Activated CD4-positive, alpha-beta T cell treated with anti-CD3 and anti-CD28 coated beads, Interleukin-2, amount 10 ng/mL, durations not matched to agents 7 days and 5 days (primary cell): ENCODE measurements around the gene MAPT. TPM values are rescaled to one million over a fixed set of nuclear protein-coding genes. Genes with fewer than 3 reads are reported as not detected.

ENCODE experiments used
- CTCF ChIA-PET: fragments of 350-600 bp; sonication (Branson Sonifier 250); formaldehyde crosslinking; loops from one replicate; lab custom pipeline; 2021; ENCODE audit warnings: antibody characterized with exemption; lab: Charles Lee
- POLR2A ChIA-PET: fragments of 350-600 bp; sonication (Branson Sonifier 250); formaldehyde crosslinking; loops from one replicate; lab custom pipeline; 2021; ENCODE audit warnings: antibody characterized with exemption; lab: Charles Lee
- DNase-seq: peaks from one replicate; pipeline ENCODE4 v3.0.0-alpha.2; 2020
- H3K27ac Mint-ChIP-seq: one replicate; pipeline ENCODE4 v1.8.0; 2021; ENCODE audit warnings: mild to moderate bottlenecking, moderate library complexity, mixed read lengths
- H3K27me3 Mint-ChIP-seq: one replicate; pipeline ENCODE4 v1.8.0; 2021; ENCODE audit warnings: mixed read lengths
- H3K36me3 Mint-ChIP-seq: one replicate; pipeline ENCODE4 v1.8.0; 2021; ENCODE audit warnings: low read depth, mixed read lengths
- H3K4me1 Mint-ChIP-seq: one replicate; pipeline ENCODE4 v1.8.0; 2021; ENCODE audit warnings: mixed read lengths
- H3K4me3 Mint-ChIP-seq: one replicate; pipeline ENCODE4 v1.8.0; 2021; ENCODE audit warnings: mild to moderate bottlenecking, moderate library complexity, mixed read lengths
- H3K9me3 Mint-ChIP-seq: one replicate; pipeline ENCODE4 v1.8.0; 2021; ENCODE audit warnings: mixed read lengths
- total RNA-seq, 2 experiments: library from RNA; stranded (reverse); gene quantifications; one replicate each; pipeline ENCODE4 v1.2.3, GENCODE V29; 2021

MAPT gene
- total RNA-seq, 2 experiments from 2014 or later = 0.12 to 0.46 TPM

DNA sequence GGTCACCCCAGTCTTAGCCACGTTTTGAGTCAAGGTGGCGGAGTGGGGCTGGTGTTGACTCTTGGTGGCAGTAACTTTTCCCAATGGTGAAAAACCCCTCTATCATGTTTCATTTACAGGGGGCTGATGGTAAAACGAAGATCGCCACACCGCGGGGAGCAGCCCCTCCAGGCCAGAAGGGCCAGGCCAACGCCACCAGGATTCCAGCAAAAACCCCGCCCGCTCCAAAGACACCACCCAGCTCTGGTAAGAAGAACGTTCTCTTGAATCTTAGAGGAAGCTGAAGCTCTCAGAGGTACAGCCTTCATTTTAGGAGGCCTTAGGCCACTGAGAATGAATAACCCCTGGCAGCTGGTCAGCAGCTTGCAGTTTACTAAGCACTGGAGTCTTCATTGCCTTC is 97.0 kb downstream of the MAPT start:
- POLR2A ChIA-PET = interaction anchor here (0.6 kb wide), 1 partner anchor 194 kb away, joined by 6 read pairs; no protein-coding TSS in a partner anchor
- no peak overlapping the region for H3K4me3 Mint-ChIP-seq

DNA sequence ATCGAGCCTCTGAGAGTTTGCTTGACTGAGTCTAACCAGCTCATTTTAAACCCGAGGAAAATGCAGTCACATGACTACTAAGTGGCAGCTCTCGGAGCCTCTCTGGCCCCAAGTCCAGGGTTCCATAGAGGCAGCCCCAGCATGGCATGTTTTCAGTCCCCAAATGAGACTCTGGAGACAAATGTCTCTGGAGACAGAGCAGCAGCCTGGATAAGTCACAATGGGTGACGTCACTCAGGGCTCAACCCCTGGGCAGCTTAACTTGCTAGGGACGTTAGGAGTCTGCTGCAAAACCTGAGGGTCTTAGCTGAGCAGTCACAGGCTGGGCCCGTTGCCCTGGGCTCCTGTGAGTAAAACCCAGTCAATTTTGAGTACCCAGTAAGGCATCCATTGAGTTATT is 97.8 kb downstream of the MAPT start:
- POLR2A ChIA-PET = no interaction called here
- Mint-ChIP-seq H3K9me3 (no peaks in the 10 kb centered on the region), H3K4me1 (no peaks in the 10 kb centered on the region)

More for the DNA sequence above, 97.0 kb downstream of the MAPT start:
- no peaks in the 10 kb centered on the region for H3K9me3 Mint-ChIP-seq
- CTCF ChIA-PET = interaction anchor here (1.6 kb wide), 1 partner anchor 11 kb away, joined by 5 read pairs; no protein-coding TSS in a partner anchor
- H3K36me3 Mint-ChIP-seq = no peaks in the 10 kb centered on the region
- H3K27ac Mint-ChIP-seq = no peak overlapping the region
- H3K4me1 Mint-ChIP-seq = no peaks in the 10 kb centered on the region
- no peak for DNase-seq
- H3K27me3 Mint-ChIP-seq = no peaks in the 10 kb centered on the region

DNA sequence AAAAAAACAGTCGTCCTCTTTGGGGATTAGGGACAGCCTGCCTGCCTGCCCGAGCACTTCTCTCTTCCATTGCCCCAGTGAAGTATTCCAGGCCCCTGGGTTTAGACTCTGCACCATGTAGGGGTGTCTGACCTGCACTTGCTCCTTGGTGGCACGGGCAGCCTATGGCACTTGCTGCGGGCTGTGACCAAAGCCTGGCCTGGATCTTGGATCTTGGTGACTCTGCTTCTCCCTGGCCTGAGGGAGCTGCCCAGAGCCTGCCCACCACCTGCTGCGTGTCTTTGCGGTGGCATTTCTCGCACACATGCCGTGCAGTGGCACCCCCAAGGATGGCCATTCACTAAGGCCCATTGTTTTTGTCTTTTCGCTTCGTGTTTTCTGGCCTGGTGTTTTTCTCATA is 98.5 kb downstream of the MAPT start:
- no peaks in the 10 kb centered on the region for H3K27me3 Mint-ChIP-seq
- no peaks in the 10 kb centered on the region for H3K36me3 Mint-ChIP-seq
- no peak overlapping the region for H3K27ac Mint-ChIP-seq
- no peak for DNase-seq
- no peak overlapping the region for H3K4me3 Mint-ChIP-seq
- H3K4me1 Mint-ChIP-seq = no peaks in the 10 kb centered on the region
- ChIA-PET CTCF (interaction anchor here (1.5 kb wide), 1 partner anchor 10 kb away, joined by 4 read pairs; no protein-coding TSS in a partner anchor), POLR2A (no interaction called here)
- no peaks in the 10 kb centered on the region for H3K9me3 Mint-ChIP-seq

More for the DNA sequence above, 97.8 kb downstream of the MAPT start:
- CTCF ChIA-PET = interaction anchor here (1.6 kb wide), 1 partner anchor 12 kb away, joined by 5 read pairs; no protein-coding TSS in a partner anchor
- Mint-ChIP-seq H3K36me3 (no peaks in the 10 kb centered on the region), H3K4me3 (no peak overlapping the region), H3K27ac (no peak overlapping the region), H3K27me3 (no peaks in the 10 kb centered on the region)
- no peak for DNase-seq

DNA sequence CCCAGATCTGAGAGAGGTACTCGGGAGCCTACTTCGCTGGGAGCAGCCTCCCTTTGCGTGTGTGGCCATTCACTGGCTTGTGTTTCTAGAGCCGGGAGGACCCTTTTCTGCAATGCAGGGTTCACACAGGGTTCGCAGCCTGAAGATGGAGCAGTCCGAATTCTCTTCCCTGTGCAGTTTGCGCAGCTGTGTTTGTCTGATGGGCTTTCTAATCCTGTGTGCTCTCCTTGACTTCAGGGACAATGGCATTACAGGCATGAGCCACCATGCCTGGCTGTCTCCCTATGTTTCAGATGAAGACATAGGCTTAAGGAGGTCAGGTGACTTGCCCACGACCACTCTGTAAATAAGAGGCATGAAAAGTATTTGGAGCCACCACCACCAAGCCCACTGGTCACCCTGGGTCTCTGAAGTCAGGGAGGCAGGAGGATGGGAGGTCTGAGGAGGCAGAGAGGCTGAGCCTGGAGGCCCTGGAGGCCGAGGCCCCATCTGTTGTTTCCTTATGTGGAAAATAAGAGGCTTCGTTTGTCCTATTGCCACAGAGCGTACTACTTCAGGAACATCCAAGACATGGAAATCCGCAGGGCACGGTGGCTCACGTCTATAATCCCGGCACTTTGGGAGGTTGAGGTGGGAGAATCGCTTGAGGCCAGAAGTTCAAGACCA is 99.7 kb downstream of the MAPT start:
- Mint-ChIP-seq H3K4me1 (no peaks in the 10 kb centered on the region), H3K27me3 (no peaks in the 10 kb centered on the region), H3K9me3 (no peaks in the 10 kb centered on the region), H3K4me3 (no peak overlapping the region), H3K36me3 (no peaks in the 10 kb centered on the region), H3K27ac (no peak overlapping the region)
- POLR2A ChIA-PET = no interaction called here
- CTCF ChIA-PET = interaction anchor here (1.5 kb wide), 1 partner anchor 9 kb away, joined by 4 read pairs; no protein-coding TSS in a partner anchor
- DNase-seq = no peak

DNA sequence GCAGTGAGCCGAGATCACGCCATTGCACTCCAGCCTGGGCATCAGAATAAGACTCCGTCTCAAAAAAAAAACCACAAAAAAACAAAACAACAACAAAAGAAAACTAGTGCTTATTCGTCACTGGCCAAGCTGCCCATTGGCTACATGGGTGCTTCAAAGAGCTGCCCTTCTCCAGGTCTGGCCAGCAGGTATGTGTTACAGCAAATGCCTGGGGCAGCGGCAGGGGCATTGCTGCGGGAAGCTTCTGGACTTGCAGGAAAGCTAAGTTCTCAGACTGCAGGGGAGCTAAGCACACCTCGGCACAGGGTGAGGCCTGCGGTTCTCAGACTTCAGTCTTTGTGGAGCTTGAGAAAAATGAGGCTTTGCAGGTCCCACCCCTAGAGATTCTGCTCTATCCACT is 100.6 kb downstream of the MAPT start:
- DNase-seq = no peak
- ChIA-PET POLR2A (no interaction called here), CTCF (no interaction called here)
- no peaks in the 10 kb centered on the region for H3K9me3 Mint-ChIP-seq
- H3K4me3 Mint-ChIP-seq = no peak overlapping the region
- H3K4me1 Mint-ChIP-seq = no peaks in the 10 kb centered on the region
- H3K27ac Mint-ChIP-seq = no peak overlapping the region
- no peaks in the 10 kb centered on the region for H3K27me3 Mint-ChIP-seq
- H3K36me3 Mint-ChIP-seq = no peaks in the 10 kb centered on the region

DNA sequence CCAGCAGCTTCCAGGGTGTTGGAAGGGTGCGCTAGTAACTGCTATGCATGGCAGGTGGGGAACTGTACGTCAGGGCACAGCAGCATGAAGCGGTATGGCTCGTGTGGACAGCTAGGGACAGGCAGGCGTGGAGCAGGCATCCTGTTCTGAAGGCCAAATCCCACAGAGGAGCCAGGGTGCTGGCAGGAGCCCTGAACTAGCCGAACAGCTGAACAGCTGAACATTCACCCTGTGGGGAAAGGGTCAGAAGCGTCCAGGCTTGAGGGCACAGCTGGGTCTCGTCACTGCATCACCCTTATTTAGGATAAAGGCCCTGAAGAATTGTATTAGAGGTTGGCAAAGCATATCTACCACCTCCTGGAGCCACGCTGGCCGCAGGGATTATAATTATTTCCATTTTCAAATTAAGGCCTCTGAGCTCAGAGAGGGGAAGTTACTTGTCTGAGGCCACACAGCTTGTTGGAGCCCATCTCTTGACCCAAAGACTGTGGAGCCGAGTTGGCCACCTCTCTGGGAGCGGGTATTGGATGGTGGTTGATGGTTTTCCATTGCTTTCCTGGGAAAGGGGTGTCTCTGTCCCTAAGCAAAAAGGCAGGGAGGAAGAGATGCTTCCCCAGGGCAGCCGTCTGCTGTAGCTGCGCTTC is 101.4 kb downstream of the MAPT start:
- Mint-ChIP-seq H3K27me3 (no peaks in the 10 kb centered on the region), H3K4me1 (no peaks in the 10 kb centered on the region), H3K9me3 (no peaks in the 10 kb centered on the region), H3K36me3 (no peaks in the 10 kb centered on the region), H3K27ac (no peak overlapping the region), H3K4me3 (no peak overlapping the region)
- ChIA-PET POLR2A (no interaction called here), CTCF (no interaction called here)
- DNase-seq = no peak

DNA sequence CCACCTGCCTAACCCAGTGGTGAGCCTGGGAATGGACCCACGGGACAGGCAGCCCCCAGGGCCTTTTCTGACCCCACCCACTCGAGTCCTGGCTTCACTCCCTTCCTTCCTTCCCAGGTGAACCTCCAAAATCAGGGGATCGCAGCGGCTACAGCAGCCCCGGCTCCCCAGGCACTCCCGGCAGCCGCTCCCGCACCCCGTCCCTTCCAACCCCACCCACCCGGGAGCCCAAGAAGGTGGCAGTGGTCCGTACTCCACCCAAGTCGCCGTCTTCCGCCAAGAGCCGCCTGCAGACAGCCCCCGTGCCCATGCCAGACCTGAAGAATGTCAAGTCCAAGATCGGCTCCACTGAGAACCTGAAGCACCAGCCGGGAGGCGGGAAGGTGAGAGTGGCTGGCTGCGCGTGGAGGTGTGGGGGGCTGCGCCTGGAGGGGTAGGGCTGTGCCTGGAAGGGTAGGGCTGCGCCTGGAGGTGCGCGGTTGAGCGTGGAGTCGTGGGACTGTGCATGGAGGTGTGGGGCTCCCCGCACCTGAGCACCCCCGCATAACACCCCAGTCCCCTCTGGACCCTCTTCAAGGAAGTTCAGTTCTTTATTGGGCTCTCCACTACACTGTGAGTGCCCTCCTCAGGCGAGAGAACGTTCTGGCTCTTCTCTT is 102.1 kb downstream of the MAPT start:
- no peak overlapping the region for H3K27ac Mint-ChIP-seq

DNA sequence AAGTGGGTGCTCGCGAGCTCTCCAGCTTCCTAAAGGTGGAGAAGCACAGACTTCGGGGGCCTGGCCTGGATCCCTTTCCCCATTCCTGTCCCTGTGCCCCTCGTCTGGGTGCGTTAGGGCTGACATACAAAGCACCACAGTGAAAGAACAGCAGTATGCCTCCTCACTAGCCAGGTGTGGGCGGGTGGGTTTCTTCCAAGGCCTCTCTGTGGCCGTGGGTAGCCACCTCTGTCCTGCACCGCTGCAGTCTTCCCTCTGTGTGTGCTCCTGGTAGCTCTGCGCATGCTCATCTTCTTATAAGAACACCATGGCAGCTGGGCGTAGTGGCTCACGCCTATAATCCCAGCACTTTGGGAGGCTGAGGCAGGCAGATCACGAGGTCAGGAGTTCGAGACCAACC is 102.8 kb downstream of the MAPT start:
- DNase-seq = no peak
- Mint-ChIP-seq H3K4me3 (no peak overlapping the region), H3K9me3 (no peaks in the 10 kb centered on the region), H3K36me3 (no peaks in the 10 kb centered on the region), H3K4me1 (no peaks in the 10 kb centered on the region), H3K27ac (no peak overlapping the region), H3K27me3 (no peaks in the 10 kb centered on the region)
- POLR2A ChIA-PET = no interaction called here
- CTCF ChIA-PET = interaction anchor here (1.2 kb wide), 1 partner anchor 16 kb away, joined by 3 read pairs; no protein-coding TSS in a partner anchor

More for the DNA sequence above, 102.1 kb downstream of the MAPT start:
- no peaks in the 10 kb centered on the region for H3K9me3 Mint-ChIP-seq
- no peaks in the 10 kb centered on the region for H3K4me1 Mint-ChIP-seq
- no peak overlapping the region for H3K4me3 Mint-ChIP-seq
- H3K27me3 Mint-ChIP-seq = no peaks in the 10 kb centered on the region
- CTCF ChIA-PET = no interaction called here
- POLR2A ChIA-PET = no interaction called here
- DNase-seq = no peak
- no peaks in the 10 kb centered on the region for H3K36me3 Mint-ChIP-seq

DNA sequence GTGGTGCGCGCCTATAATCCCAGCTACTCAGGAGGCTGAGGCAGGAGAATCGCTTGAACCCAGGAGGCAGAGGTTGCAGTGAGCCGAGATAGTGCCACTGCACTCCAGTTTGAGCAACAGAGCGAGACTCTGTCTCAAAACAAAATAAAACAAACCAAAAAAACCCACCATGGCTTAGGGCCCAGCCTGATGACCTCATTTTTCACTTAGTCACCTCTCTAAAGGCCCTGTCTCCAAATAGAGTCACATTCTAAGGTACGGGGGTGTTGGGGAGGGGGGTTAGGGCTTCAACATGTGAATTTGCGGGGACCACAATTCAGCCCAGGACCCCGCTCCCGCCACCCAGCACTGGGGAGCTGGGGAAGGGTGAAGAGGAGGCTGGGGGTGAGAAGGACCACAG is 103.3 kb downstream of the MAPT start:
- ChIA-PET POLR2A (no interaction called here), CTCF (interaction anchor here (0.9 to 1.2 kb wide), 2 partner anchors 16 to 212 kb away, joined by 3 read pairs; no protein-coding TSS in a partner anchor)
- no peak for DNase-seq
- no peaks in the 10 kb centered on the region for H3K36me3 Mint-ChIP-seq
- H3K4me3 Mint-ChIP-seq = no peak overlapping the region
- no peaks in the 10 kb centered on the region for H3K27me3 Mint-ChIP-seq
- H3K9me3 Mint-ChIP-seq = no peaks in the 10 kb centered on the region
- H3K4me1 Mint-ChIP-seq = peaks cover 2% of the 10 kb centered on the region
- no peak overlapping the region for H3K27ac Mint-ChIP-seq

DNA sequence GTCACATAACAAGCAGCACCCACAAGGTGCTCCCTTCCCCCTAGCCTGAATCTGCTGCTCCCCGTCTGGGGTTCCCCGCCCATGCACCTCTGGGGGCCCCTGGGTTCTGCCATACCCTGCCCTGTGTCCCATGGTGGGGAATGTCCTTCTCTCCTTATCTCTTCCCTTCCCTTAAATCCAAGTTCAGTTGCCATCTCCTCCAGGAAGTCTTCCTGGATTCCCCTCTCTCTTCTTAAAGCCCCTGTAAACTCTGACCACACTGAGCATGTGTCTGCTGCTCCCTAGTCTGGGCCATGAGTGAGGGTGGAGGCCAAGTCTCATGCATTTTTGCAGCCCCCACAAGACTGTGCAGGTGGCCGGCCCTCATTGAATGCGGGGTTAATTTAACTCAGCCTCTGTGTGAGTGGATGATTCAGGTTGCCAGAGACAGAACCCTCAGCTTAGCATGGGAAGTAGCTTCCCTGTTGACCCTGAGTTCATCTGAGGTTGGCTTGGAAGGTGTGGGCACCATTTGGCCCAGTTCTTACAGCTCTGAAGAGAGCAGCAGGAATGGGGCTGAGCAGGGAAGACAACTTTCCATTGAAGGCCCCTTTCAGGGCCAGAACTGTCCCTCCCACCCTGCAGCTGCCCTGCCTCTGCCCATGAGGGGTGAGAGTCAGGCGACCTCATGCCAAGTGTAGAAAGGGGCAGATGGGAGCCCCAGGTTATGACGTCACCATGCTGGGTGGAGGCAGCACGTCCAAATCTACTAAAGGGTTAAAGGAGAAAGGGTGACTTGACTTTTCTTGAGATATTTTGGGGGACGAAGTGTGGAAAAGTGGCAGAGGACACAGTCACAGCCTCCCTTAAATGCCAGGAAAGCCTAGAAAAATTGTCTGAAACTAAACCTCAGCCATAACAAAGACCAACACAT is 104.9 kb downstream of the MAPT start, which contains the start of gene STH:
TSS of gene STH (plus strand) at position 264 of the 913 bp plus-strand sequence. CDS start at position 294, 30 bp downstream.
- H3K36me3 Mint-ChIP-seq = no peaks in the 10 kb centered on the region
- peaks cover 6% of the 10 kb centered on the region for H3K4me1 Mint-ChIP-seq
- no peaks in the 10 kb centered on the region for H3K27me3 Mint-ChIP-seq
- POLR2A ChIA-PET = no interaction called here
- no peak within 1 kb of the TSS for H3K27ac Mint-ChIP-seq
- CTCF ChIA-PET = no interaction called here
- H3K4me3 Mint-ChIP-seq = no peak within 1 kb of the TSS
- DNase-seq = no peak
- H3K9me3 Mint-ChIP-seq = no peaks in the 10 kb centered on the region

DNA sequence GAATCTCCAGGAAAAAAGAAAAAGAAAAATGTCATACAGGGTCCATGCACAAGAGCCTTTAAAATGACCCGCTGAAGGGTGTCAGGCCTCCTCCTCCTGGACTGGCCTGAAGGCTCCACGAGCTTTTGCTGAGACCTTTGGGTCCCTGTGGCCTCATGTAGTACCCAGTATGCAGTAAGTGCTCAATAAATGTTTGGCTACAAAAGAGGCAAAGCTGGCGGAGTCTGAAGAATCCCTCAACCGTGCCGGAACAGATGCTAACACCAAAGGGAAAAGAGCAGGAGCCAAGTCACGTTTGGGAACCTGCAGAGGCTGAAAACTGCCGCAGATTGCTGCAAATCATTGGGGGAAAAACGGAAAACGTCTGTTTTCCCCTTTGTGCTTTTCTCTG is 105.5 kb downstream of the MAPT start:
- no peaks in the 10 kb centered on the region for H3K9me3 Mint-ChIP-seq
- H3K27me3 Mint-ChIP-seq = no peaks in the 10 kb centered on the region
- ChIA-PET CTCF (no interaction called here), POLR2A (no interaction called here)
- no peak overlapping the region for H3K4me3 Mint-ChIP-seq
- no peak overlapping the region for H3K27ac Mint-ChIP-seq
- no peaks in the 10 kb centered on the region for H3K36me3 Mint-ChIP-seq
- DNase-seq = no peak
- peaks cover 6% of the 10 kb centered on the region for H3K4me1 Mint-ChIP-seq

DNA sequence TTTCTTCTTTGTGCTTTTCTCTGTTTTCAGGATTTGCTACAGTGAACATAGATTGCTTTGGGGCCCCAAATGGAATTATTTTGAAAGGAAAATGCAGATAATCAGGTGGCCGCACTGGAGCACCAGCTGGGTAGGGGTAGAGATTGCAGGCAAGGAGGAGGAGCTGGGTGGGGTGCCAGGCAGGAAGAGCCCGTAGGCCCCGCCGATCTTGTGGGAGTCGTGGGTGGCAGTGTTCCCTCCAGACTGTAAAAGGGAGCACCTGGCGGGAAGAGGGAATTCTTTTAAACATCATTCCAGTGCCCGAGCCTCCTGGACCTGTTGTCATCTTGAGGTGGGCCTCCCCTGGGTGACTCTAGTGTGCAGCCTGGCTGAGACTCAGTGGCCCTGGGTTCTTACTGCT is 105.9 kb downstream of the MAPT start:
- ChIA-PET POLR2A (no interaction called here), CTCF (no interaction called here)
- DNase-seq = no peak
- Mint-ChIP-seq H3K36me3 (no peaks in the 10 kb centered on the region), H3K27me3 (no peaks in the 10 kb centered on the region), H3K27ac (no peak overlapping the region), H3K9me3 (no peaks in the 10 kb centered on the region), H3K4me1 (peaks cover 6% of the 10 kb centered on the region), H3K4me3 (no peak overlapping the region)
